Stimulated activated CD8-positive, alpha-beta memory T cell treated with anti-CD3 and anti-CD28 coated beads, Interleukin-15, amount 100 ng/mL, for 4 hours (primary cell): ENCODE data around the gene IRAK1.
A peak's percentile ranks its signal among the peaks of the same experiment; 100 is the strongest.
"Not testable (repeated sequence)": the region's sequence is repeated elsewhere in the genome, so short reads cannot be mapped to it uniquely, and the experiment has no call there.

Experiments used
- DNase-seq, 2 donors: peaks; one replicate each; pipeline ENCODE4 v3.0.0-alpha.2; 2020; ENCODE audit warnings: low read depth in 2 of 2

IRAK1 gene

DNA sequence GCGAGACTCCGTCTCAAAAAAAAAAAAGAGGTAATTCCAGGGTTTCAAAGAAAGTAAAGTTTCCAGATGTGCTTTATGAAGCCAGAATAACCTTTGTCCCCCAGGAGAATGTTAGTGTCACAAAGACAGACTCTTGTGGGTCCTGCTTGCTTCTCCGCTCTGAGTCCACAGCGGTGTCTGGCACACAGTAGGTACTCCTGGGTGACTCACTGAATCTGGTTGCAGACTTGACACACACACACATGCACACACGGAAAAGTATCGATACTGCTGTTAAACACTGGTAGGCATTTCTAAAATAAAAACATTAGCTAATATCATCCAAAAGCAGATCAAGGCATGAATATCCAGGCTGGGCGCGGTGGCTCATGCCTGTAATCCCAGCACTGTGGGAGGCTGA lies 24.2 kb downstream of the IRAK1 start:
- no peak for DNase-seq

DNA sequence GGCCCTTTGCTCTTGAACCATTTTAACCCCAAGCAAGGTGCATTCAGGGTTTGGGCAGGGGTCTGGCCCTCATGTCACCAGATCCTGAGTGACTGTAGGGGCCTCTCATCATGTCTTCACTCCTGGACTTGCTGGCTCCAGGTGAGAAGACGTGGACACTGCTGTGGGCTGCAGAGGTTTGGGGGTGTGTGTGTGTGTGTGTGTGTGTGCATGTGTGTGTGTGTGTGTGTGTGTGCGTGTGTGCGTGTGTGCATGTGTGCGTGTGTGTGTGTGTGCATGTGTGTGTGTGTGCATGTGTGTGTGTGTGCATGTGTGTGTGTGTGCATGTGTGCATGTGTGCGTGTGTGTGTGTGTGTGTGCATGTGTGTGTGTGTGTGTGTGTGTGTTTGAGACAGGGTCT lies 25.3 kb downstream of the IRAK1 start:
- not testable (repeated sequence) for DNase-seq

DNA sequence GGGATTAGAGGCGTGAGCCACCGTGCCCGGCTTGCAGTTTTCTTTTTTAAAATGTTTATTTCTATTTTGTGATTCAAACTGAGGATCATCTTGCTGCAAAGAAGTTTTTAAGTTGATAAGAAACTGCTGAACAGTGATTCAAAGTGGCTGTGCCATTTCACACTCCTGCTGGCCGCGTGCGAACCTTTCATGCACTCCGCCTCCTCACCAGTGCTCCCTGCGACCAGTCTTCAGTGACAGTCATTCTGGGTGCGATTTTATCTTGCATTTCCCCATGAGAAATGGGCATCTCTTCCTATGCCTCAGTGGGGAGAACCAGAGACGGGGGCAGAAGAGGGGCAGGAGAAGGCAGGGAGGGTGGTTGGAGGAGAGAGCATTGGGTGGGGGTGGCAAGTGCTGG lies 25.7 kb downstream of the IRAK1 start:
- DNase-seq = no peak

DNA sequence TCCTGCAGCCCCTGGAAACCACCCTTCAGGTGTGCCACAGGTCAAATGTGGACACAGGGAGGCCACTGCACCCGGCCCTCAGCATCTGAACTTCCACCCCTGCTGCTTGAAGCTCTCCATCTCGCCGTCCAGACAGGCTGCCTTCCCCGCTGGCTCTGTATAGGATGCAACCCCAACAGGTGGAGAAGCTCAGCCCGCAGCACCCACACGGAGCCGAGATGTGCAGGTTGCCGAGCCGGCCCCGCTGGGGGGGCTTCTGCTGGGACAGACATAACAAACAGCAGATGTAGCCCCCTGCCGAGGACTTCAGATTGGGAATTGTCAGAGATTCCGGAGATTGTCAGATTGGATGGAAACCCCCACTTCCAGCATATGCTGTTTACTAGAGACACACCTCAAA lies 26.6 kb downstream of the IRAK1 start:
- no peak for DNase-seq

DNA sequence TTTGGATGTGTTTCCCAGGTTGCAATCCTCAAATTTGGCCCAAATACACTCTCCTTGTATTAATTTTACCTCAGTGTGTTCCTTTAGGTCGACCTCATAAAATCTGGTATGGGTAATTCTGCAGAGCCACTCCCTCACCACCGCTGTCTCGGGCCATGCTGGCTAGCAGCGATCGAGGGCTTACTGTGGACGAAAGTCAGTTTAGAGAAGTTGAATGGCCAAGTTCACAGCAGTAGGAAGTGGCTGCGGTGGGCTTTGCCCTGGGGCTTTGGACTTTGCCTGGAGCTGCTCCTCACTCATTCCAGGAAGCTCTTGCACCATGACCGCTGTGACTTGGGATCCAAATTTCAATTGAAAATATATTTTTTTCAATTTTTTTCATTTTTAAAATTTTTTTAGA lies 27.5 kb downstream of the IRAK1 start:
- no peak for DNase-seq

DNA sequence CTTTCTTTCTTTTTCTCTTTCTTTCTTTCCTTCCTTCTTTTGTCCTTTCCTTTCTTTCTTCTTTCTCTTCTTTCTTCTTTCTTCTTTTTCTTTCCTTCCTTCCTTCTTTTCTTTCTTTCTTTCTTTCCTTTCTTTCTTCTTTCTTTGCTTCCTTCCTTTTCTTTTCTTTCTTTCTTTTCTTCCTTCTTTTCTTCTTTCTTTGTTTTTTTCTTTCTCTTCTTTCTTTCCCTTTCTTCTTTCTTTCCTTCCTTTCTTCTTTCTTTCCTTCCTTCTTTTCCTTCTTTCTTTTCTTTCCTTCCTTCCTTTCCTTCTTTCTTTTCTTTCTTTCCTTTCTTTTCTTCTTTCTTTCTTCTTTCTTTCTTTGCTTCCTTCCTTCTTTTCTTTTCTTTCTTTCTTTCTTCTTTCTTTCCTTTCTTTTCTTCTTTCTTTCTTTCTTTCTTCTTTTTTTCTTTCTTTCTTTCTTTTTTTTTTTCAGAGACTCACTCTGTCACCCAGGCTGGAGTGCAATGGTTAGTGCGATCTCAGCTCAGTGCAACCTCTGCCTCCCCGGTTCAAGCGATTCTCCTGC lies 28.6 kb downstream of the IRAK1 start:
- no peak for DNase-seq

DNA sequence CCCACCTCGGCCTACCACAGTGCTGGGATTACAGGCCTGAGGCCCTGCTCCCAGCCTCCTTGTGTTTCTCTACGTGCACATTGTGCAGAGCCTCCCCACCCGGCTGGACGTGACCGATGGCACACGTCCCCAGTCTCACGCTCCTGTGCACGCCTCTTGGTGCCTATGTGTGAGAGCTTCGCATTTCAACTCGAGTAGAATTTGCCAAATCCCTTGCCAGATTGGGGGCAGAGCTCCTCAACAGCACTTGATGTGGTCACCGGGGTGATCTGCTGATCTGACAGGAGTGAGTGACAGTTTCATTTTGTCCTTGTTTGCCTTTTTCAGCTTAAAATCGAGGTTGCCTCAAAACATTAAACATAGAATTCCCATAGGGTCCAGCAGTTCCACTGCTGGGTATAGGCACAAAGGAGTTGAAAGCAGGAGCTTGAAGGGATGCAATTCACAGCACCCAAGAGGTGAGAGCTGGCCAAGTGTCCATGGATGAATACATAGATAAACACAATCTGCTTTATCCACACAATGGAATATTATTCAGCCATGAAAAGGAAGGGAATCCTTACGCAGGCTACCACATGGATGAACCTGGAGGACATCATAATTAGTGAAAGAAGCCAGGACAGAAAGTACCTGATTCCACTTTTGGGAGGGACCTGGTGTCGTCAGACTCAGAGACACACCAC lies 29.6 kb downstream of the IRAK1 start:
- no peak for DNase-seq

DNA sequence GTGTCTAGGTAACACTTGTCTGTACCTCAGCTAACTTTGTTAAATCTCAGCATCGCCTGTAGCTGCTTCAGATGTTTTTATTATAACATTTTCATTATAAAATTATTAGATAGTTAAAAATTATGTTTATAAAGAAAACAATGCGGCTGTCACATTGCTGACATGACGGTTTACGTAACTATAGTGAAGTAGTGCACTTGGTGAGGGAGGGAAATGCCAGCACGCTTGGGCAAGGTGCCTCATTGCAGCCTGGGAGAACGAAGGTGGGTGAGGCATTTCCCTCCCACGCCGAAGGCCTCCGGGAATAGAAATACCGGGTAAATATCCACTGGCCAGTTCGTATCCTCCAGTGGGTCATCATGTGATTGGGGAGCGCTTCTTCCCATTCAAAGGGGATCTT lies 31.2 kb downstream of the IRAK1 start:
- DNase-seq = no peak

DNA sequence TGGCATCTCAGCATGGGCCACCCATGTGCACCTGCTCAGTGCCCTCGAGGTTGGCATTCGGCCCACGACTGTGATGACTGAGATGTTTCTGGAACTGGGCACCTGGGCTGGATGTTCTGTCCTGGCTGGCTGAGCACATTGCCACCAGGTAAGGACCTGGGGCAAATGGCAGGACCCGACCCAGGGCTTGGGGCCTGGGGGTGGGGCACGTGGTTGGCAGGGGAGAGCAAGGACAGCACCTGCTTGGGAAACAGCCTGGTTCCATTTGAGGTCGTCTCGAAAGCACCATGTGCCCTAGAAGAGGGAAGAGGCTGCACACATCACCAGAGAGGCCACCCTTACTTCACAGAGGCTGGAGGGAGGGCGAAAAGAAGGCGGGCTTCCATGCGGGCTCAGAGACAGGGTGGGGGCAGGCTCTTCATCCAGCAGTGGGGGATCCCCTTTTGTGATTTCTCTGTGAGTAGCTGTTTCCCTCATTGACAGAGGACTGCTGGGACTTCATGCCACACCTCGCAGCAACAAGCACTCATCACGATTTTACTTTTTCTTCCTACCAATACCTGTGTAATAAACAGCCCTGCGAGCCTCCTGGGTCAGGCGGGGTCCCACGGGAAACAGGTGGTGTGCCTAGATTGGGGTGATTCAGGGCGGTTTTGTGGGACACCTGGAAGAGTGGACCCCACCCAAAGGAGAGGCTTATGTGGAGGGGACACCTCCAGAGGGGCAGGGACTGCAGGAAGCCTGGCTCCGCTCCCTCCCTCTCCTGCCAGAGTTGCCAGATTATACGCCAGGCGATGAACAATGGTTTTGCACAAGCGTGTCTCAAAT lies 35.1 kb downstream of the IRAK1 start:
- no peak for DNase-seq

DNA sequence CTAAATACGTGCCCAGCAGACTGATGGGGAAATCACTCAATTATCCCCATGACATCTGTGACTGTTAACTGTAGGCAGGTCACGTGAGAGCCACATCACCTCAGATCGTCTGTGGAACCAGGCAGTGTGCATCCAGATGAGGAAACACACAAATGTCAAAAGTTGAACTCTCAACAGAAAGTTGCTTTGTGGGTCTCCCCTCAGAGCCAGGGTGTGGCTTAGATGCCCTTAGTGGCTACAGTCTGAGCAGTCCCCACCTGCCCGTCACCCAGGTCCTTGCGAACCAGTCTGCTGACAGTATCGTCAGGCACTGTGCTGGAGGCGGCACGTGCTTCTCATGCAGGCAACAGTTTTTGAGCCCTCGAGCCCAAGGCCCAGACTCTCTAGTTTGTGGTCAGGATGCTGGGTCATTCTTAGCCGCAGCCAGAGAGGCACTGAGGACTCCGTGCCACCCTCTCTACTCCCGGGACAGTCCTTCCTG lies 36.3 kb downstream of the IRAK1 start:
- no peak for DNase-seq

DNA sequence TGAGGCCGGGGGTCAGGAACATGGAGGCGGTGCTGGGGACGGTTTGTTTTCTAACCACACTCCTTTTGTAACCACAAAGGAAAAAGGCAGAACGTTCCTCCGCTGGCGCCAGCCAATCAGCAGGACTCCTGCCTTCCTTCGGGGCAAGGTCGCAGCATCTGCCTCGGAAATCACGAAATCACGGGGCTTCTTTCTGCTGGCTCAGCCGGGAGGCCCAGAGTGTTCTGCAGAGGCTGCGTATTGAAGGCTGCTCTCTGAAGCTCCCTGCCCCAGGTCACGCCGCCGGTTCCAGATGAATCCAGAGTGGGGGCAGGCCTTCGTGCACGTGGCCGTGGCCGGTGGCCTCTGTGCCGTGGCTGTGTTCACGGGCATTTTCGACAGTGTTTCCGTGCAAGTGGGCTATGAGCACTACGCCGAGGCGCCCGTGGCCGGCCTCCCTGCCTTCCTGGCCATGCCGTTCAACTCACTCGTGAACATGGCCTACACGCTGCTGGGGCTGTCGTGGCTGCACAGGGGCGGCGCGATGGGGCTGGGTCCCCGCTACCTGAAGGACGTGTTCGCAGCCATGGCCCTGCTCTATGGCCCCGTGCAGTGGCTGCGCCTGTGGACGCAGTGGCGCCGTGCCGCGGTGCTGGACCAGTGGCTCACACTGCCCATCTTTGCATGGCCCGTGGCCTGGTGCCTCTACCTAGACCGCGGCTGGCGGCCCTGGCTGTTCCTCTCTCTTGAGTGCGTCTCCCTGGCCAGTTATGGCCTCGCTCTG lies 37.8 kb downstream of the IRAK1 start:
- DNase-seq = no peak

DNA sequence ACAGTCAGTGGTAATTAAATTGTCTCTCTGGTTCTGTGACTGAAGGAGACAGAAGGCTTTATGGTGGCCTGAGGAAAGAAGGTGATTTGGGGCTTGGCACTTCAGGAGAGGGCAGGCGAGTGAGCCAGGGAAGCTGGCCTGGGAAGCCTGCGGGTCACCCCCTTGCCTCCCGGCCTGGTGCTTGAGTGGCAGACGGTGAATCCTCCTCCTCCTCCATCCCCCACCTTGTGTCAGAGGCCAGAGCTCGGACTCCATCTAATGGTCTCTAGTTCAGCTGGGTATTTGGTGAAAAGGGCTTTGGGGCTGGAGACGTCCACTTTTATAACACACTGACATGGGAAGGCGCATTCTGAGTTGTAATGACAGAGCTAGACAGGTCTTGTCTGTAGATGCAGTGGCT lies 38.5 kb downstream of the IRAK1 start:
- no peak for DNase-seq

DNA sequence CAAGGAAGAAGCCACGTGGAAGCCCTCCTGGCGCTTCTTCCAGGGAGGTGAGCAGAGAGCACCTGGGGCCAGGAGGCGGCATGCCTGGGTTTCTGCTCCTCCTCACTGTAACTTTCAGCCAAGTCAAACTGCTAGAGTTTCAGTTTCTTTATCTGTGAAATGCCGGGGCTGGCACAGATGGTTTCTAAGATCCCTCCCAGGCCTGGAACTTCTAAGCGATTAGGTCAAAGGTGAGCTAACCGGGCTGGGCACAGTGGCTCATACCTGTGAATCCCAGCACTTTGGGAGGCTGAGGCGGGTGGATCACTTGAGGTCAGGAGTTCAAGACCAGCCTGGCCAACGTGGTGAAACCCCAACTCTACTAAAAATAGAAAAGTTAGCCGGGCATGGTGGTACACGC lies 39.3 kb downstream of the IRAK1 start:
- not testable (repeated sequence) for DNase-seq

DNA sequence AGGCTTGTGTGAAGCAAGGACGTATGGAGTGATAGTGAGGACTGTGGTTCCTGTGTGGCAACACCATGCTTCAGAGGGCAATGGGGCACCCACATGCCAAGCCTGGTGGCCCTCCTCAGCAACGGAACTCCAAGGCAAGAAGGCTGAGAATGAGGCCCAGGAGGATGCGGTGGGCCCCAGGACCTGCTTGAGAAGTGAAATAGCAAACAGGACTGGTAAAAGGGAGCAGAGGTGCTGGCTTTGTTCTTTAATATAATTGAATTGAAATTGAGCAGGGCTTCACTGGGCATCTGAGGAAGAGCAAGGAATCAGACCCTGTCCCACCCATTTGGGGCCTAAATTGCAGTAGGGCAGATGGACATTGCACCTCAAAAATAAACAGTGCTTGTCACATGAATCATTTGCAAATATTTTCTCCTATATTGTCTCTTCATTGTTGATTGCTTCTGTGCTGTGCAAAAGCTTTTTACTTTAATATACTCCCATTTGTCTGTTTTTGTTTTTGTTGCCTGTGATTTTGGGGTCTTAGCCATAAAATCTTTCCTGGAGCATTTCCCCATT lies 44.9 kb downstream of the IRAK1 start:
- no peak for DNase-seq

DNA sequence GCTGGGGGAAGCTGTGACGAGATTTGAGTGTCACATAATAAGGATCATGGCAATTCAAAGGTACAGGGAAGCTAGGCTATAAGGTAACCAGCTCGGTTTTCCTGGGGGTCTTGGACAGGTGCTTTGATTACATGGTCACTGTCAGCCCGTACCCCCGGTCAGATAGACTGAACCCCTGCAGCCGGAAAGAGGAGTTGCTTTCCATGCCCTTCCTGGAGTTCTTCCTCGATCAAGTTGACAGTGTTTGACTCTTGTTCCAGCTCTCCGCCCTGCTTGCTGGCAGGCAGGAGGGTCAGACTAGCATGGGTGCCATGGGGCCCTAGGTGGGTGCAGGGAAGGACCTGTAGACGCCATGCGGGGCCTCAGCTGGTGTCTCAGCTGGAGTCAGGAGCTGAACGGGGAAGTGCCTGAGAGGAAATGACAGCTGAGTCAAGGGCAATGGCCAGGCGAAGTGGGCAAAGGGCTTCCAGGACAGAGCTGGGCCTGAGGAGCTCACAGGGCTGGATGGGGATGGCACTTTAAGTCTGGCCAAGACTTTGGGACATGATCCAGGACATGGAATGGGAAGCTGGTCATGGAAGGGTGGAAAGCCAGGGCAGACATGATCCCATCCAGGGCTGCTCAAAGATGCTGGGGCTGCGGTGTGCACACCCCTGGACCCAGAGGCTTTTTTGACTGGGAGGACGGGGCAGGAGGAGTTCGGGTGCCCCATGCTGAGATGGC lies 45.5 kb downstream of the IRAK1 start:
- no peak for DNase-seq

DNA sequence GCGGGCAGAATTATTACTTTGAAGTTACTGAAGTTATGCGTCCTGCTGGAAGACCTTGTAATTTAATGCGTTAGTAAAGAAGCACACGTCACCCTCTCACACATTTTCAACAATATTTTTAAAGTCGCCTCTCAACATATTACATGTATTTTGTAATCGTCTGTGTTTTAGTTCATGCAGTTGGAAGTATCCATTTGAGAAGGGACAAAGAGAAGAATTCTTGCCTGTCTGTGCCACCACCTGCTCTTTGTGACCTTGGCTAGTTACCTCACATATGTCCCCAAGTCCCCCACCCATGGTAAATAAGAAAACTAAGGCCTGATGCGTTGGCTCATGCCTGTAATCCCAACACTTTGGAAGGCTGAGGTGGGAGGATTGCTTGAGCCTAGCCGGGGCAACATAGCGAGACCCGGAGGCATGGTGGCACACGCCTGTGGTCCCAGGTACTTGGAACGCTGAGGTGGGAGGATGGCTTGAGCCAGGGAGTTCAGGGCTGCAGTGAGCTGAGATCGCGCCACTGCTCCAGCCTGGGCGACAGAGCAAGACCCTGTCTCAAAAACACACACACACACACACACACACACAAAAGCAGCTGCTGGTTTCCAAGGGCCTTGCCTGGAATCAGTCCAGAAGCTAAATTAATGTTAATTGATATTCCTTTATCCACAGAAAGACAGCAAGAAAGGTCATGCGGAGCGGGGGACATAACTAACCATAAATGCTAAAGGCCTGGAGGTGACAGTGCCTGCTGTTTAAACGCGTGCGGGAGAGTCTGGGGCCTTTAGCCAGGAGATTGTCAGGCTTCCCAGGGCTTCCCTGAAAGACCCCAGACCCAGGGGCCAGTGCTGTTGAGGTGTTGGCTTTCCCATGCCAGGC lies 46.3 kb downstream of the IRAK1 start:
- no peak for DNase-seq

DNA sequence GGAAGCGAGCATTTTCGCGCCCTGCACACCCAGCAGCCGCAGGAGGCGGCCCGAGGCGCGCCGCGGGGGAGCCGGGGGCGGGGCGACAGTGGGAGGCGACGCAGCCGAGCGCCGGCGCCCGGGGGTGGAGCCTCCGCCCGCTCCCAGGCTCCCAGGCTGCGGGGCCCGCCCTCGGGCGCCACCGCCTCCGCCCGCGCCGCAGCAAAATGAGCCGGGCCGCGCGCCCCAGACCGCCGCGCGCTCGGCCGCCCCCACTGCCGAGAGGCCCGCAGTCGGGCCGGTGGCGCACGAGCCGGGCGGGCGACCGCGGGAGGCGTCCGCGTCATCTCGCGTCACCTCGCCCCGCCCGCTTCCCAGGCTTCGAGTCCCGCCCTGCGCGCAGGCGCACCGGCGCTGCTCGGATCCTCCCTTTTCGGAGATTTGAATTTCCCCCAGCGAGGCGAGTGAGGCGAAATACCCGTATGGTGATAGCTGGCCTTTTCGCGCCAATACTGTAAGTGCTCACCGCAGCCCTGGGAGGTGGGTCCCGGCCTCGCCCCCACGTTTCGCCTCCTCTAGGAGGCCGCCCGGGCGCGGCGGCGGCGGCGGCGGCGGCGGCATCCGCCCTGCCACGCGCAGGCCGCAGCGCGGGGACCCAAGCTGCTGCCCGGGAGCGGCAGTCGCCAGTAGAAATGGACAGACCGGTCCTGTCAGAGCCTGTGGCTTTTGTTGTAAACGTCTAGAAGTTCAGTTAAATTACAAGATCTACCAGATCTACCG lies 47.2 kb downstream of the IRAK1 start, which contains the start of gene TMEM187:
Gene TMEM187 (plus strand): TSS at position 387 of the 759 bp plus-strand sequence. CDS start 9,309 bp downstream, outside the sequence.
- peak; percentile 75 to 84 for DNase-seq

DNA sequence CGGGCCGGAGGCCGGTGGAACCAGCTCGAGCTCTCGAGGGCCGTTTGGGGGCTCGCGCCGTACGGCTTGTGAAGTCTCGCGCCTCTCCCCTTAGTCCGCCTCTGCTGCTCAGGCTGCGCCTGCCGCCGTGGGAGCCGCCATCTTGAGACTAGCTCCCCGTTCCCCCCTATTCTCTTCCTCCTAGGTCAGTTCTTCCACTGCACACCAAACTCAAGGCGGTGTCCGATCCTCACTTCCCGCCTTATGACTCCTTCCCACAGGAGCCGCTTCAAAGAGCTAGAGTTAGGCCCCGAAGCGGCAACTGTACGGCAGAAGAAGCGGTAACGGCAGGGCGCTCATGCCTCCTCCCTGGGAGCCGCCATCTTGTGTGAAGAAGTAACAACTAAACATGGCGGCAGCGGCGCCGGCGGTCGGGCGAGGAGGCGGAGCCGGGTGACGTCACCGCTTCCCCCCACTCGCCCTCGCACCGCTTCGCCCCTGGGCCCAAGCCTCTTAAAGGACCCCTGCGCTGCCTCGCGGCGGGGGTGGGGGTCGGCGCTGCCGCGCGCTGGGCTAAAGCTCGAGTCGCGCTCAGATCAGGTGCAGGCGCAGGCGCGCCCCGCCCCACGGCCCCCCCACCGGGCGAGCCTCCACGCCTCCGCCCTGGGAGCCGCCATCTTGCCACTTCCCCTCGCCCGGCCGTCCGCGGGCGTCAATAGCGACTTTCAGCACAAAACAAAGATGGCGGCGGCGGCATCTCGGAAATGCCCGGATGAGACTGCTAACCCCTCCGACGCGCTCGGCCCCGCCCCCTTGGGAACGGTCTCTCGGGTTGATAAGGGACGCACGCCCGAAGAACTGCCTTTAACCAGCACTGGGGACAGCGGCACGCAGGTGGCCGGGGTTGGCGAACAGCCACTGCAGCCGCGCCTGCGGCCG lies 48.0 kb downstream of the IRAK1 start, which contains the start of gene HCFC1:
Gene HCFC1 (minus strand): TSS at position 369 of the 918 bp plus-strand sequence. CDS start 978 bp downstream, outside the sequence.
- peak; percentile 83 to 88 for DNase-seq
